ENCODE measurements around the gene CACNA1S. TPM values are rescaled to one million over a fixed set of nuclear protein-coding genes. Genes with fewer than 3 reads are reported as not detected.
A peak's percentile ranks its signal among the peaks of the same experiment; 100 is the strongest.

CACNA1S gene
- total RNA-seq, 4 donors from 2014 or later: not detected

GRCh38 chr1:201016211-201016651 is 96.0 kb downstream of the CACNA1S start:
- H3K4me1 ChIP-seq: peaks cover 5 to 73% (median 26%) of the 10 kb centered on the region in 3 donors
- no peak overlapping the region for H3K27ac ChIP-seq
- WGBS, 2 donors: 14 to 38% methylated on average over 6 to 7 of the region's 10 CpGs

GRCh38 chr1:201015551-201016091 is 96.6 kb downstream of the CACNA1S start:
- H3K27me3 ChIP-seq: peaks cover 0 to 70% (median 0%) of the 10 kb centered on the region in 4 donors
- H3K36me3 ChIP-seq: no peaks in the 10 kb centered on the region
- DNase-seq: no peak
- TF ChIP-seq CTCF (IDR thresholded peaks at IDR 0.05): no peak
- no peak for TF ChIP-seq POLR2A (IDR thresholded peaks at IDR 0.05)
- no peak overlapping the region for H3K27ac ChIP-seq
- H3K4me3 ChIP-seq: no peak overlapping the region
- intact Hi-C loops (cut with DNase I): no loop called here
- H3K4me1 ChIP-seq: peaks cover 5 to 67% (median 22%) of the 10 kb centered on the region in 3 donors
- no peaks in the 10 kb centered on the region for H3K9me3 ChIP-seq
- WGBS, 2 donors: 46 to 60% methylated on average over 4 to 5 of the region's 5 CpGs

More at GRCh38 chr1:201016211-201016651, 96.0 kb downstream of the CACNA1S start:
- Histone ChIP-seq H3K27me3 (peaks cover 0 to 65% (median 0%) of the 10 kb centered on the region in 4 donors), H3K9me3 (no peaks in the 10 kb centered on the region), H3K4me3 (no peak overlapping the region), H3K36me3 (no peaks in the 10 kb centered on the region)
- intact Hi-C loops (cut with DNase I): no loop called here
- no peak for DNase-seq
- TF ChIP-seq POLR2A (IDR thresholded peaks at IDR 0.05): no peak
- TF ChIP-seq CTCF (IDR thresholded peaks at IDR 0.05): no peak

- peaks cover 0 to 59% (median 13%) of the 10 kb centered on the region in 3 donors for H3K4me1 ChIP-seq
- WGBS, 2 donors: 74 to 93% methylated on average over 3 of the region's 3 CpGs
- no peak overlapping the region for H3K4me3 ChIP-seq
- TF ChIP-seq CTCF (IDR thresholded peaks at IDR 0.05): no peak
- TF ChIP-seq POLR2A (IDR thresholded peaks at IDR 0.05): no peak
- no peaks in the 10 kb centered on the region for H3K36me3 ChIP-seq
- intact Hi-C loops (cut with DNase I): no loop called here
- no peaks in the 10 kb centered on the region for H3K9me3 ChIP-seq
- DNase-seq: no peak
- H3K27me3 ChIP-seq: peaks cover 0 to 73% (median 0%) of the 10 kb centered on the region in 4 donors
- H3K27ac ChIP-seq: no peak overlapping the region
Observed at GRCh38 chr1:201014816-201015200, 97.4 kb downstream of the CACNA1S start.

GRCh38 chr1:201013991-201014815 is 98.0 kb downstream of the CACNA1S start:
- Histone ChIP-seq H3K4me3 (peak overlapping the region in 1 of 4 donors; percentile 33), H3K27ac (no peak overlapping the region), H3K9me3 (no peaks in the 10 kb centered on the region), H3K27me3 (peaks cover 0 to 73% (median 0%) of the 10 kb centered on the region in 4 donors), H3K36me3 (no peaks in the 10 kb centered on the region), H3K4me1 (peaks cover 0 to 53% (median 10%) of the 10 kb centered on the region in 3 donors)
- intact Hi-C loops (cut with DNase I): no loop called here
- WGBS, 2 donors: 55 to 70% methylated on average over 2 to 23 of the region's 33 CpGs
- TF ChIP-seq CTCF (IDR thresholded peaks at IDR 0.05) (no peak), POLR2A (IDR thresholded peaks at IDR 0.05) (no peak)
- no peak for DNase-seq

- TF ChIP-seq POLR2A (IDR thresholded peaks at IDR 0.05): no peak
- no peak for TF ChIP-seq CTCF (IDR thresholded peaks at IDR 0.05)
- Histone ChIP-seq H3K9me3 (no peaks in the 10 kb centered on the region), H3K4me1 (peaks cover 0 to 48% (median 10%) of the 10 kb centered on the region in 3 donors), H3K27ac (no peak overlapping the region), H3K4me3 (no peak overlapping the region), H3K27me3 (peaks cover 0 to 72% (median 0%) of the 10 kb centered on the region in 4 donors), H3K36me3 (no peaks in the 10 kb centered on the region)
- intact Hi-C loops (cut with DNase I): no loop called here
- DNase-seq: no peak
- 49 to 55% methylated on average over 3 to 4 of the region's 4 CpGs for WGBS, 2 donors
Observed at GRCh38 chr1:201013031-201013485, 99.2 kb downstream of the CACNA1S start.

Measured in esophagus squamous epithelium (tissue), 5 donors.